Neuronal stem cell (in vitro differentiated cells): ENCODE measurements around the gene SPDYE6.
"Not testable (repeated sequence)": the region's sequence is repeated elsewhere in the genome, so short reads cannot be mapped to it uniquely, and the experiment has no call there.

Experiments
- DNase-seq: peaks from one replicate; pipeline ENCODE4 v3.0.0-alpha.2; 2013; ENCODE audit warnings: low spot score
- H2AFZ ChIP-seq: one replicate; pipeline ENCODE4 v1.6.1; 2013; ENCODE audit warnings: mild to moderate bottlenecking, low read length, inconsistent platforms
- H2AK5ac ChIP-seq: 2 replicates; pipeline ENCODE4 v1.6.1; 2013; ENCODE audit warnings: low read depth, mild to moderate bottlenecking, inconsistent platforms, low read length, moderate library complexity, mixed read lengths
- H2BK120ac ChIP-seq: 2 replicates; pipeline ENCODE4 v1.6.1; 2013; ENCODE audit warnings: low read depth, mild to moderate bottlenecking, inconsistent platforms, low read length, moderate library complexity, mixed read lengths
- H2BK12ac ChIP-seq: one replicate; pipeline ENCODE4 v1.6.1; 2013; ENCODE audit warnings: low read length, inconsistent platforms
- H2BK15ac ChIP-seq: 2 replicates; pipeline ENCODE4 v1.6.1; 2013; ENCODE audit warnings: mild to moderate bottlenecking, low read length, inconsistent platforms, mixed read lengths
- H2BK5ac ChIP-seq: one replicate; pipeline ENCODE4 v1.6.1; 2013; ENCODE audit warnings: inconsistent platforms, mild to moderate bottlenecking, low read length, moderate library complexity
- H3K14ac ChIP-seq: one replicate; pipeline ENCODE4 v1.6.1; 2013; ENCODE audit warnings: low read length, inconsistent platforms
- H3K18ac ChIP-seq: 2 replicates; pipeline ENCODE4 v1.6.1; 2013; ENCODE audit warnings: low read length, inconsistent platforms
- H3K23ac ChIP-seq: 2 replicates; pipeline ENCODE4 v1.6.1; 2013; ENCODE audit warnings: low read depth, mild to moderate bottlenecking, mixed read lengths, low read length, inconsistent platforms; ENCODE audit not compliant: poor library complexity
- H3K27ac ChIP-seq: replicated peaks from 3 replicates; pipeline ENCODE4 v1.5.1; 2013; ENCODE audit warnings: low read length, inconsistent platforms
- H3K27me3 ChIP-seq, 3 experiments: 2 replicates each; pipeline ENCODE4 v1.6.1; 2013; ENCODE audit warnings: low read length in 3 of 3, mild to moderate bottlenecking in 2 of 3, inconsistent platforms in 1 of 3, low read depth in 1 of 3, mixed read lengths in 1 of 3, moderate library complexity in 1 of 3; ENCODE audit not compliant: control insufficient read depth in 3 of 3, insufficient read depth in 3 of 3
- H3K36me3 ChIP-seq, 2 donors: replicated peaks in 1 of 2; 2 replicates each; pipeline ENCODE4 v1.6.1; 2013; ENCODE audit warnings: low read length in 2 of 2; ENCODE audit not compliant: control insufficient read depth in 2 of 2, insufficient read depth in 2 of 2
- H3K4ac ChIP-seq: 2 replicates; pipeline ENCODE4 v1.6.1; 2013; ENCODE audit warnings: inconsistent platforms, mild to moderate bottlenecking, low read length, moderate library complexity
- H3K4me1 ChIP-seq, 2 donors: 1 replicate in 1 of 2; 2 replicates in 1 of 2; pipeline ENCODE4 v1.6.1; 2013; ENCODE audit warnings: low read length in 2 of 2, low read depth in 1 of 2; ENCODE audit not compliant: control insufficient read depth in 2 of 2, insufficient read depth in 1 of 2
- H3K4me2 ChIP-seq: one replicate; pipeline ENCODE4 v1.6.1; 2013; ENCODE audit warnings: mild to moderate bottlenecking, low read length, inconsistent platforms; ENCODE audit not compliant: insufficient read depth, poor library complexity, severe bottlenecking
- H3K4me3 ChIP-seq, 2 donors: 2 replicates each; pipeline ENCODE4 v1.5.1; 2013; ENCODE audit warnings: low read length in 2 of 2, mild to moderate bottlenecking in 2 of 2, inconsistent platforms in 1 of 2, moderate library complexity in 1 of 2
- H3K79me1 ChIP-seq: one replicate; pipeline ENCODE4 v1.6.1; 2013; ENCODE audit warnings: low read depth, mild to moderate bottlenecking, inconsistent platforms, low read length, moderate library complexity
- H3K9ac ChIP-seq: one replicate; pipeline ENCODE4 v1.6.1; 2013; ENCODE audit warnings: mild to moderate bottlenecking, low read depth, low read length, inconsistent platforms; ENCODE audit not compliant: poor library complexity
- H3K9me3 ChIP-seq, 2 donors: replicated peaks in 1 of 2; 2 replicates each; pipeline versions ENCODE3 to v1.6.1; 2013; ENCODE audit warnings: low read length in 2 of 2, mild to moderate bottlenecking in 2 of 2, inconsistent platforms in 1 of 2, low read depth in 1 of 2, mixed read lengths in 1 of 2, moderate library complexity in 1 of 2; ENCODE audit not compliant: control insufficient read depth in 2 of 2, insufficient read depth in 1 of 2
- H4K8ac ChIP-seq: one replicate; pipeline ENCODE4 v1.6.1; 2013; ENCODE audit warnings: low read depth, mild to moderate bottlenecking, inconsistent platforms, low read length, moderate library complexity
- H4K91ac ChIP-seq: one replicate; pipeline ENCODE4 v1.6.1; 2013; ENCODE audit warnings: low read length, low read depth, mild to moderate bottlenecking, inconsistent platforms; ENCODE audit not compliant: poor library complexity
- WGBS, 2 donors: extraction: QIAGEN DNeasy Blood & Tissue Kit; methylation state at CpG; one replicate each; pipeline ENCODE4 v1.1.7; 2013; ENCODE audit warnings: missing lambda C conversion rate in 2 of 2, mixed read lengths in 1 of 2; ENCODE audit not compliant: insufficient read length in 2 of 2, insufficient replicate concordance in 1 of 2; ENCODE audit errors: extremely low coverage in 2 of 2; 5-methylcytosine and 5-hydroxymethylcytosine counted together

Gene SPDYE6

GRCh38 chr7:102329366-102329765, 26.9 kb downstream of the SPDYE6 start:
- H3K4me1 ChIP-seq, H2BK5ac ChIP-seq, H2AFZ ChIP-seq, H3K4me3 ChIP-seq, H3K27ac ChIP-seq, H3K27me3 ChIP-seq, H3K79me1 ChIP-seq, H3K36me3 ChIP-seq, DNase-seq, H3K14ac ChIP-seq, H2BK120ac ChIP-seq, H2BK12ac ChIP-seq, H2BK15ac ChIP-seq, H3K4ac ChIP-seq, H4K91ac ChIP-seq, H3K18ac ChIP-seq, H3K4me2 ChIP-seq, H3K9ac ChIP-seq, H4K8ac ChIP-seq, H2AK5ac ChIP-seq, H3K9me3 ChIP-seq, H3K23ac ChIP-seq: not testable (repeated sequence)
- no CpG with 5 or more reads among the region's 9 CpGs for WGBS, 2 donors

DNA sequence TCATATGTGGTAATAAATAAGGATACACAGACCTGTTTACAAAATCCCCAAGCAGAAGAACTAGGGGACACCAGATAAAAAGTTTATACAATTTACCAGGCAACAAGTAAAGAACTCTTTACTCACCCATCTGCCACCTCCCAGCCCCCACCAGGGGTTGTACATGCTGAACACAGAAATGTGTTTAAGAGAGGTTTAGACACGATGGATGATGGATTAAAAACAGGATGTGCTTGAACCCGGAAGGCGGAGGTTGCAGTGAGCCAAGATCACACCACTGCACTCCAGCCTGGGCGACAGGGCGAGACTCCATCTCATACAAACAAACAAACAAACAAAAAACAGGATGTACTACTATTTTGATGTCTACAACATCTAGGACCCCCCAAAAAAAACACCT, 27.4 kb downstream of the SPDYE6 start:
- no CpG with 5 or more reads among the region's 5 CpGs for WGBS, 2 donors
- H3K4me2 ChIP-seq, H3K79me1 ChIP-seq, H2AFZ ChIP-seq, H4K91ac ChIP-seq, DNase-seq, H2BK5ac ChIP-seq, H3K36me3 ChIP-seq, H2BK15ac ChIP-seq, H3K23ac ChIP-seq, H3K9ac ChIP-seq, H3K27ac ChIP-seq, H3K4me3 ChIP-seq, H3K27me3 ChIP-seq, H4K8ac ChIP-seq, H2AK5ac ChIP-seq, H3K18ac ChIP-seq, H2BK120ac ChIP-seq, H3K9me3 ChIP-seq, H2BK12ac ChIP-seq, H3K4me1 ChIP-seq, H3K14ac ChIP-seq, H3K4ac ChIP-seq: not testable (repeated sequence)

DNA sequence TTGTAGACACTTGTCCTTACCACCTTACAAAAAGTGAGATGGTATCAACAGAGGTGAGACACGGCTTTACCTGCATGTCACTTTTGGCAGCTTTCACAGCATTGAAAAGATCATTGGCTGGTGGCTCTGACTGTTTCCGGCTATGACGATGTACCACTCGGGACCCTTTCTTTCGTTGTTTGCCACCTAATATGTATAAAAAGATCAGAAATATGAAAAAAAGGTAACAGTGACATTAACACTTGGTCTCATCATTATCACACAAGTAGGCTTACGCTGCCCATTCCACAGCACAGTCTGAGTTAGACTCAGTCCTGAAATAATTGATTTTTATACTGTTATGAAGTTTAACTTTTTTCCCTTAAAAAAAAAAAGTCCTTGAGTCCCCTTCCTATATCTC, 29.1 kb downstream of the SPDYE6 start:
- not testable (repeated sequence) for H4K91ac ChIP-seq, H2BK5ac ChIP-seq, H3K14ac ChIP-seq, H3K4me3 ChIP-seq, DNase-seq, H3K4me2 ChIP-seq, H3K79me1 ChIP-seq, H3K27me3 ChIP-seq, H3K4ac ChIP-seq, H2BK12ac ChIP-seq, H2AFZ ChIP-seq, H3K4me1 ChIP-seq, H3K9ac ChIP-seq, H3K36me3 ChIP-seq, H3K9me3 ChIP-seq, H2BK120ac ChIP-seq, H4K8ac ChIP-seq, H3K27ac ChIP-seq, H3K23ac ChIP-seq, H2AK5ac ChIP-seq, H3K18ac ChIP-seq, H2BK15ac ChIP-seq
- WGBS, 2 donors = no CpG with 5 or more reads among the region's 6 CpGs

- Histone ChIP-seq H3K14ac (no peak overlapping the region), H3K4me2 (no peak overlapping the region), H3K27me3 (no peaks in the 10 kb centered on the region), H3K4me3 (no peak overlapping the region), H2BK15ac (no peak overlapping the region), H3K9ac (no peak overlapping the region), H2AFZ (no peak overlapping the region), H4K91ac (no peak overlapping the region), H3K27ac (no peak overlapping the region), H3K23ac (no peak overlapping the region), H3K18ac (no peak overlapping the region), H2BK5ac (no peak overlapping the region), H2AK5ac (no peak overlapping the region), H2BK12ac (no peak overlapping the region), H2BK120ac (no peak overlapping the region), H3K9me3 (no peaks in the 10 kb centered on the region), H3K36me3 (peaks cover 0 to 4% of the 10 kb centered on the region in 2 donors), H3K4ac (no peak overlapping the region), H4K8ac (no peak overlapping the region), H3K4me1 (no peaks in the 10 kb centered on the region), H3K79me1 (no peaks in the 10 kb centered on the region)
- WGBS, 2 donors = no CpG with 5 or more reads among the region's 11 CpGs
- DNase-seq = no peak
Measured at GRCh38 chr7:102326157-102326889, 29.9 kb downstream of the SPDYE6 start.
